NCI-H128 (cell line): ENCODE data around the gene DAP.
"Not testable (repeated sequence)": the region's sequence is repeated elsewhere in the genome, so short reads cannot be mapped to it uniquely, and the experiment has no call there.

Source experiments
- DNase-seq: peaks from one replicate; lab custom pipeline; 2025; ENCODE audit not compliant: unreplicated experiment; lab: John Stamatoyannopoulos, UW

DAP gene

GRCh38 chr5:10635867-10636350, 125.1 kb downstream of the DAP start:
- no peak for DNase-seq

GRCh38 chr5:10635257-10635866, 125.7 kb downstream of the DAP start:
- DNase-seq: no peak

- no peak for DNase-seq
Observed at GRCh38 chr5:10634562-10634961, 126.5 kb downstream of the DAP start.

- no peak for DNase-seq
Observed at GRCh38 chr5:10634050-10634449, 127.0 kb downstream of the DAP start.

GRCh38 chr5:10633271-10634049, 127.6 kb downstream of the DAP start:
- DNase-seq: no peak

GRCh38 chr5:10632110-10632761, 128.8 kb downstream of the DAP start:
- DNase-seq: no peak

- no peak for DNase-seq
Observed at GRCh38 chr5:10631316-10631996, 129.6 kb downstream of the DAP start.

GRCh38 chr5:10630744-10631143, 130.3 kb downstream of the DAP start:
- DNase-seq: not testable (repeated sequence)

GRCh38 chr5:10630126-10630525, 130.9 kb downstream of the DAP start:
- DNase-seq: no peak

GRCh38 chr5:10629682-10630081, 131.4 kb downstream of the DAP start:
- DNase-seq: no peak
